SU-DHL-6 (cell line): Measurements from ENCODE around the gene DOK7.

Experiments used
- EZH2phosphoT487 ChIP-seq: fragments of 200-600 bp; sonication (generic), shearing (Covaris generic); conservative IDR thresholded peaks from 2 replicates; pipeline ENCODE4 v1.6.1; 2018; ENCODE audit warnings: mild to moderate bottlenecking, antibody characterized with exemption, low read length, moderate library complexity, mixed read lengths
- TF ChIP-seq, protein P1 (sequence below): fragments of 200-600 bp; sonication (generic); IDR thresholded peaks from one replicate; pipeline ENCODE4 v1.5.1; 2017; ENCODE audit warnings: antibody characterized with exemption, mild to moderate bottlenecking, low read length, moderate library complexity; ENCODE audit not compliant: insufficient read depth, poor library complexity, severe bottlenecking

DNA sequence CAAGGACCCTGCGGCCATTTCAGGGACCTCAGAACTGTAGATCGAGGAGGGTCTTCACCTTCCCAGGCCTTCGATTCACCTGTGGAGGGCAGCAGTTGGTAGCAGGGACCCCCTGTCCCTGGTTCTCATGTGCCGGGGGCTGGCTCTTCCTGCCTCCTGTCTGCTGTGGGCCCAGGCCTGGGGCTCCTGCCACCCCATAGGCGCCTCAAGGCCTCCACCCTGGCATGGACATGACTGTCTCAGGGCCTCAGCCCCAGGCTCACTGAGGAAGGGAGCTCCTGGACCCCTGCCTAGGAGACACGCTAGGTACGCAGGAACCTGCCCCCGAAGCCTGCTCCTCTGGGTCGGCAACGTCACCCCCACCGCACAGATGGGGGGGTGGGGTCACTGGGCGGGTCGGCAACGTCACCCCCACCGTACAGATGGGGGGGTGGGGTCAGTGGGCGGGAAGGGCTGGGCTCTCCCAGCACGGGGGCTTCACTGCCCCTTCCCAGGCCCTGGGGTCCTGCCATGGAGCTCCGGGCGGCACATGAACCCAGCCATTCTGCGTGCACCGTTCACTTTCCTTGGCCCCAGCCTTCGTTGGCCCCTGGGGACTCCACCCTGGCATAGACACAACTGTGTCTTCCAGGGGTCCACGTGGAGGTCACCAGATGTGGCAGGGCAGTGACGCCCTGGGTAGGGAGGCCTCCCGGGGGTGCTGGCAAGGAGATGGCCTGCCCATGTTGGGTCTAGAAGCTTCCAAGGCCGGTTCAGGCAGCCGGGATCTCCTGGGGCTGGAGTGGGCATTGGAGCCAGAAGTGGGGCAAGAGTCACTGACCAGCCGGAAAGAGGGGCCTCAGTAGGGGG, 24.9 kb upstream of the DOK7 start:
- TF ChIP-seq, protein P1, sequence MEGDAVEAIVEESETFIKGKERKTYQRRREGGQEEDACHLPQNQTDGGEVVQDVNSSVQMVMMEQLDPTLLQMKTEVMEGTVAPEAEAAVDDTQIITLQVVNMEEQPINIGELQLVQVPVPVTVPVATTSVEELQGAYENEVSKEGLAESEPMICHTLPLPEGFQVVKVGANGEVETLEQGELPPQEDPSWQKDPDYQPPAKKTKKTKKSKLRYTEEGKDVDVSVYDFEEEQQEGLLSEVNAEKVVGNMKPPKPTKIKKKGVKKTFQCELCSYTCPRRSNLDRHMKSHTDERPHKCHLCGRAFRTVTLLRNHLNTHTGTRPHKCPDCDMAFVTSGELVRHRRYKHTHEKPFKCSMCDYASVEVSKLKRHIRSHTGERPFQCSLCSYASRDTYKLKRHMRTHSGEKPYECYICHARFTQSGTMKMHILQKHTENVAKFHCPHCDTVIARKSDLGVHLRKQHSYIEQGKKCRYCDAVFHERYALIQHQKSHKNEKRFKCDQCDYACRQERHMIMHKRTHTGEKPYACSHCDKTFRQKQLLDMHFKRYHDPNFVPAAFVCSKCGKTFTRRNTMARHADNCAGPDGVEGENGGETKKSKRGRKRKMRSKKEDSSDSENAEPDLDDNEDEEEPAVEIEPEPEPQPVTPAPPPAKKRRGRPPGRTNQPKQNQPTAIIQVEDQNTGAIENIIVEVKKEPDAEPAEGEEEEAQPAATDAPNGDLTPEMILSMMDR, result no peak
- TF ChIP-seq EZH2phosphoT487, result no peak
